HG02884 (cell line): ENCODE measurements around the gene CACNG4.
"Not testable (repeated sequence)": the region's sequence is repeated elsewhere in the genome, so short reads cannot be mapped to it uniquely, and the experiment has no call there.

Source experiments
- ATAC-seq: cut with Tn5 transposase; IDR thresholded peaks from one replicate; pipeline ENCODE4 v1.9.1; 2021; ENCODE audit warnings: mild to moderate bottlenecking, moderate library complexity; ENCODE audit not compliant: unreplicated experiment

The CACNG4 gene

DNA sequence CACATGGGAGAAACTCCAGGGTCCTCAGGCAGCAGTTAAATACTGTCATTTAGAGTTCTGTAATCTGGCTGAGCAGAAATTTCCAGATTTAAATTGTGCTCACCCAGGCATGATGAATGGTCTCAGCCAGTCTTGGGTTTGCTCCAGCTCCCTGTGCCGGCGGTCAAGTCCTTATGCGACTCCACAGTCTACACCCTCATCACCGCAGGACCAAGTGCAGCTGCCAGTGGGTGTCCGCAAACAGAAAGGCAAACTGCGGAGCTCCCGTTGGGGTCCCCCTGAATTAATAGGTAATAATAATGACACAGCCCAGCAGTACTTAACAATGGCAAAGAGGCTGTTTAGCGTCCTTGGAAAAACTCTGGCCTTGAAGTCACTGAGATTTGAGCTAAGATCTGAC is 3.9 kb upstream of the CACNG4 start:
- no peak for ATAC-seq

DNA sequence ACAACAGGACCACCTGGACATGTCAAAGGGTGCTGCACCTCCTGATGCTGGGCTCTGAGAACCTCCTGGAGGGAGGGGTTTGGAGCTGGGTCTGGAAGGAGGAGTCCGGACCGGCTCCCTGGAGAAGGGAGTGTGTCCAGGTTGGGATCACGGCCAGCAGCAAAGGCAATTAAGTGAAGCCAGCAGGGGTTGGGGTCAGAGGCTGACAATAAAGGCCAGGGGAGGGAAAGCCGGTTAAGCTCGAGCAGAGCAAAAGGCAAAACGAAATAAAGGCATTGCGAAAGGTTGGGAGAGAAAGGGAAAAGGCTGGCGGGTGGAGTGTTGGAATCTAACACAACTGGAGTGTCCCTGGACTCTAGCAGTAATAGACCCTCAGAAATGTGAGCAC is 992 bp upstream of the CACNG4 start:
- ATAC-seq = no peak

DNA sequence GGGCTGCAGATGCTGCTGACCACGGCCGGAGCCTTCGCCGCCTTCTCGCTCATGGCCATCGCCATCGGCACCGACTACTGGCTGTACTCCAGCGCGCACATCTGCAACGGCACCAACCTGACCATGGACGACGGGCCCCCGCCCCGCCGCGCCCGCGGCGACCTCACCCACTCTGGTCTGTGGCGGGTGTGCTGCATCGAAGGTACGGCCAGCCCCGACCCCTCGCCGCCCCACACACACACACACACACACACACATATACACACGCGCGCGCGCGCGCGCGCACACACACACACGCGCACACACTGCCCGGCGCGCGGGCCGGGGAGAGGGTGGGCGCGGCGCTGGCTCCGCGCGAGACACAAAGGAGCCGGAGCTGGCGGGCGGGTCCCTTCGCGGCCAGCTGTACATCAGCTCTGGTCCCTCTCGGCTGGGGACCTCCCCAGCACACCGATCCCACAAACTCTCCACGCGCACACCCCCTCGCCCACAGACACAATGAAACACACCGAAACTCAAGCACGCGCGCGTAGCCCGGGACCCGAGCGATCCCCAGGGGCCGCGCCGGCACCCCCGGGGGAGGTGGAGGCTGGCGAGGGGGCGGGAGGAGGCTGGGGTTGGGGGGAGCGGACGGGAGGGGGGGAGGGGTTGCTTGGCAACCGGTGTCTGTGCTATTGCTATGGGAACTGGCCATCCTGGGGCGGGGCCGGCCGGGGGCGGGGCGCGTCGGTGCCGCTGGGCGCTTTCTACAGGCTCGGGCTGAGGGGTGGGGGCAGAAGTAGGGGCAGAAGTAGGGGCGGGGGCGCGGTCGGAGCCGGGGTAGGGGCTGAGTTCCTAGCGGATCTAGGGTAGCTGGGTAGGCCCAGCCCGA is 658 bp downstream of the CACNG4 start:
- no peak for ATAC-seq

DNA sequence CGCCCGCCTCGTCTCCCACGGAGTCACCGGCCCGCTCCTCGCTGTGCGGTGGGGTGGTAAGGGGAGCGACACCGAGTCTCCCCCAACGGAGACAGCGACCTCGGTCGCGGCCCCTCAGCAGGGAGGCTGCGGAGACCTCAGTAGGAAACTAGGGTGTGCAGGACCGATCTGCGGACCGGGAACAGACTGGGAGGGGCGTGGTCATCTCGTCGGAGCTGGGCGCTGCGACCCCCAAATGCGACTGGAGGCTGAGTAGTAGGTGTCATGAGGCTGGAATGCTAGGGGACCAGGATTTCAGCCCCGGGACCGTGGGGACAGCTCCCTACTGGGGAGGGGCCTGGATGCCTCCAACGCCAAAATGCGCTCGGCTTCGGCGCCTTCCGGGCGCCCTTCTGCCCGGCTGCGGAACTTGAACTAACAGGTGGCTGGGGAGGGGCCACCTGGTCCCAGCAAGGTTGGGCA is 1.3 kb downstream of the CACNG4 start:
- no peak for ATAC-seq

DNA sequence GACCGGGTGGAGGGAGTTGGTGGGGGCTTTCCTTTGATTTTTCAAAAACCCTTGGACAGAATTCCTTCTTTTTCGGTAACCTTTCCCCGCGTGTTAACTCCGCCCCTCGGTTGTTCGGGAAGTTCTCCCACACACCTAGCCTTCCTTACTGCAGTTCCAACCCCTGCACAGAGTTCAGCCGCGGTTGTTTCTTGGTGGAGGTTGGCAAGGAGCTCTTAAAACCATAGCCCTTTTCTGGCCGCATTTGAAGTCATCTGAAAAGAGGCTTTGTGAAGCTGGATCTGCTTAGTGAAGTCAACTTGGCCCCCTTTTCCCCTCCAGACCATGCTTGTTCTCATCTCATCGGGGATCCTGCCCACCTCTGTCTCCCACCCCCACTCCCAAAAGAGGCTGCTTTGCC is 1.8 kb downstream of the CACNG4 start:
- no peak for ATAC-seq

DNA sequence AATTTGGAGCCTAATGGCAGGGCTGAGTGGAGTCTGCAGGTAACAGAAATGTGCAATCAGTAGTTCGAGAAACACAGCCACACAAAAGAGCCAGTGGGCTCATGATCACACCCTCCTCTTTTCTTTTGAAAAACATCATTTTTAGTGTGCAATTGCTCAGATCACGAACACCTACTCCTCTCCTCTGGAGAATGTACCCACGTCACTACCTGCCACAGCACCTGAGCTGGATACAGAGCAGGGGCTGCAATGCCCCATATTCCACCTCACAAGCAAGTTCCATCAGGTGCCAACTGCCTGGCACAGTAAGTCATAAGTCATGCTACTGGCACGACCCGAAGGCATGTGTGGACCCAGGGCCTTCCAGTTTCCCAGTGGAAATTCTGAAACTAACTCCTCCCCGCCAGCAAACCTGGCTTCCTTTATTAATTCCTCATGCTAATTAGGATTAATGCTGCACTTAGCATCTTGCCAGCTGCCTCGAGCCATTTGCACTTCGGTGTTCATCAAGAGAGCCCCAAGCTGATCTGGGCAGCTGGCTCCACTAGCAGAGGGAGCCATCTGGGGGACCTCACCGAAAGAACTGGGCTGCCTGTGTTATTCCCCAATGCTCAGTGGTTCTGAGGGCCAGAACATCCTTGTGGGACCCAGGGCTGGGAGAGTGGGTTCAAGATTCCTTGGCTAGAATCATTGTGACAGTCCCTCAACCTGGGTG is 2.4 kb downstream of the CACNG4 start:
- ATAC-seq = no peak

DNA sequence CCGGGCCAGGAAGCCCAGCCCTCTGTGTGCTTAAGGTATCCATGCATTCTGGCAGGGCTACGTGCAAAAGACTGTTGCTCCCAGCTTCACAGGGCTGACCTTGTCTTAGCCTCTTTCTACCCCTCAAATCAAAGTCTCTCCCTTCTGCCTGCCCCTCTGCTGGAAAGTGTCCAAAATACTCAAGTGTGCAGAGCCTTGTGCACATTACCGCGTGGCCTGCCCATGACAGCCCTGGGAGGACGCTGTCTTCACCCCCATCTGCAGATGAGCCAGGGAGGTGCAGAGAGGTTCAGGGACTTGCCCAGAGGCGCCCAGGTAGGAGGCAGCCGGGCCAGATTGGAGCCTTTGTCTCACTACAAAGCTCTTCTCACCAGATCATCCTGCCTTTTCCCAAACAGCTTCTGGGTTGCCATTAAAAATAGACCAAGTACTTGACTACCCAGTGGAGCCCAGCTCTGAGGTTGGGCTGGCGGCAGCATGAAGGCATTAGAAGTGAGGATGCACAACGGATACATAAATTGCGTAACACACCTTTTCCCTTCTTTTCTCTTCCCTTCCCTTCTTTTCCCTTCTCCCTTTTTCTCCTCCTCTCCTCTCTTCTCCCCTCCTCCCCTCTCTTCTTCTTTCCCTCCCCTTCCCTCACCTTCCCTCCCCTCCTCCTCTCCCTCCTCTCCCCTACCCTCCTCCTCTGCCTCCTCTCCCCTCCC is 3.5 kb downstream of the CACNG4 start:
- ATAC-seq = no peak

DNA sequence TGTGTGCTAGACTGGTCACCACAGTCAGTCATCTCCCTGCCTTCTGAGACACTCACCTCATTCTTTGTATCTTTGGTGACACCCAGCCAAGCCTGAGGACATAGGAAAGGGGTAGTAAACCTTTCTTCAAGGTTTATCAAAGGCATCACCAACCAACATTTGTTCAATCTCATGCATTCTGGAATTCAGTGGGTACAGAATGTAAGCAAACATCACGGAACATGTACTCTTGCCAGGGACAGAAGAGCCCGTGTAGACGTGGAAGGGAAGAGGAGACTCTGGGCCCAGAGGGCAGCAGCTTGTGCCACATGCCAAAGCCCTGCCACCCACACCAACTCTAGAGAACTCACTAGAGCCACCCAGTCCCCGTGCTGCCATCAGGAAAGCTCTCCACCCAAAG is 4.4 kb downstream of the CACNG4 start:
- ATAC-seq = no peak

DNA sequence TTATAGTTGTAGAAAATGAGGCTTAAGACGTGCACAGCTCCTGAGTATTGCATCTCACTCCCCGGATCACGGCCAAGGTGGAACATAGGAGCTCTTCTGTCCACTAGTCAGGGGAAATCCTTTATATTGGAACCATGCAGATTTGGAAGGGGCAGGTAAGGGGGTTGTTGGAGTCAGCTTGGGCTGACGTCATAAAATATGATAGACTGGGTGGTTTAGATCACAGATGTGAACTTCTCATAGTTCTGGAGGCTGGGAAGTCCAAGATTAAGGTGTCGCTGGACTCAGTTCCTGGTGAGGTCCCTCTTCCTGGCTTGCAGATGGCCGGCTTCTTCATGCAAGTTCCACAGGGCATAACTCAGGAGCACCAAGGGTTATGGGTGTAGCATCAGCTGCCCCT is 5.6 kb downstream of the CACNG4 start:
- ATAC-seq = no peak

DNA sequence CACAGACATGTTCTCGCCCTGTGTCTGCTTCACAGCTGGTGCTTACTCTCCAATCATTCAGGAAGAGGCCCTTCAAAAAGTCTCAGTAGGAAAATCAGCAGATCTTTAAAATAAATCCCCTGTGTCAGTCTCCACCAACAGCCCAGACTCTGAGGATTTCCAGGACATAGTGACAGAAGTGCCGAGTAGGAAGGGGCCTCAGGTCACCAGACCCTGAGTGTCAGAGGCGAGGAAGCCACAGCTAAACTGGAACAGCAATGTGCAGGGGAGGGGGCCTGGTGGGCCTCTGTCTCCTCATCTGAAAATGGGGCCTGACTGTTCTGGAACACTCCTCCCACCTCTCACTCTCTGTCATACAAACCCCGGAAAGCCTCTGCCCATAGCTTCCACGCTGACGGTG is 6.3 kb downstream of the CACNG4 start:
- no peak for ATAC-seq

DNA sequence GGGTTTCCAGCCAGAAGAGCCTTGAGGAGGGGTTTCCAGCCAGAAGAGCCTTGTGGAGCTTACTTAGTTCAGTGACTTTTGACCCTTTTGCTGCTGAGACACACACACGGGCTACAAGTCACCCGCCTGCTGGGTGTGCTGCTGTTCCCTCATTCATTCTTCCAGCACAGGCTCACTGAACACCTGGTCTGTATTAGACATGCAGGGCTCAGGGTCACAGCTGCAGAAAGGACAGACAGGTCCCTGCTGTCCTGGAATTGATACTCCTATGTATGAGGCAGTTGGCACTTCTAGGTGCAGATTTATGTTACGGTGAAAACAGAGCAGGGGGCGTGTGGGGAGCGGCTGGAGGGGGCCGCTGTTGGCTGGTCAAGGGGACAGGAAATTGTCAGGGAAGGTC is 6.8 kb downstream of the CACNG4 start:
- ATAC-seq = no peak

DNA sequence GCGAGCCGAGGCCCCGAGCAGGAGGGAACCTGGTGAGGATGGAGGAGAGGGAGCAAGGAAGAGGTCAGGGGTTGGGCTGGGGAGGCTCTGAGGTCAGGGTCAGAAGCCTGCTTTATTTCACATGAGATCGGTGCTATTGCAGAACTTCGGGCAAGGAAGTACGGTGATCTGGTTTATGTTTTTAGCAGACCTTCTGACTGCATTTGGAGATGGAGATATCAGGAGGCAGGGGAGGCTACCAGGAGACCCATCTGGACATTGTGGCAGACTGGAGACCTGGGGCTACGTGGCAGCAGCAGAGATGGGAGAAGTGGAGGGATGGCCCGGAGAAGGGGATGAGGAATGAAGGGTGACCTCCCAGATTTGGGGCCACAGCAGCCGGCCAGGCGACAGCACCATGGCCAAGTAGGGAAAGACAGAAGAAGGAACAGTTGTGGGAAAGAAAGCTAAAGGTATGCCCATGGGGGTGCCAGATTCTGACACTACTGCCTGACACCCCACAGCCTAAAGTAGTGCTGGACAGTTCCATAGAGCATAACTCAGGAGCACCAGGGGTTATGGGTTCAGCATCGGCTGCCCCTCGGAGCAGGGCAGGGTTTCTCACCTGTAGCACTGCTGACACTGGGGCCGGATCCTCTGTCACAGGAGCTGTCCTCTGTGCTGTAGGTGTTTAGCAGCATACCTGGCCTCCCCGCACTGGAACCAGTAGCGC is 7.4 kb downstream of the CACNG4 start:
- ATAC-seq = no peak

DNA sequence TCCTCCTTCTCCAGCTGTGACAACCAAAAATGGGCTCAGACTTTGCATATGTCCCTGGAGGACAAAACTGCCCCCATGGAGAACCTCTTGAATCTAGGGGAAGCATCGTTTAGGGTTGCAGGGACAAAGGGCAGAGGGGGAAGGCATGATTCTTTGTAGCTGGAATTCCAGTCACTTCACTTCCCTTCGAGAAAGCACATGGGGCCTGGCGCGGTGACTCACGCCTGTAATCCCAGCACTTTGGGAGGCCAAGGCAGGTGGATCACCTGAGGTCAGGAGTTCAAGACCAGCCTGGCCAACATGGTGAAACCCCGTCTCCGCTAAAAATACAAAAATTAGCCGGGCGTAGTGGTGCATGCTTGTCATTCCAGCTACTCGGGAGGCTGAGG is 7.9 kb downstream of the CACNG4 start:
- not testable (repeated sequence) for ATAC-seq

DNA sequence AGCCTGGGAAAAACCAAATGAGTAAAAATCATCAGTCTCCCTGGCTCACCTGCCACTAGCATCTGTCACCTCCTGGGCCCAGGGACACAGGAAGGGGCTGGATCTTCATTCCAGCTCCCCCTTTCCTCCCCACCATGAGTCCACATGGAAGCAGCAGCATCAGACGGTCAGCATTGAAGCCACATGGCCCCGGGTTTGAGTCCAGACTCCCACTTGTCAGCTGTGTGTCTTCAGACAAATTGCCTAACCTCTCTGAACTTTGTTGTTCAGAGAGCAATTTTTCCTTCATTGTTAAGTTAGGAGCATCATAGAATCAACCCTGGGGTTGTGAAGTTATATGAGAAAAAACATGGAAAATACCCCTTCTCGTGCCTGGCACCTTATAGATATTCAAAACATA is 10.7 kb downstream of the CACNG4 start:
- ATAC-seq = no peak

DNA sequence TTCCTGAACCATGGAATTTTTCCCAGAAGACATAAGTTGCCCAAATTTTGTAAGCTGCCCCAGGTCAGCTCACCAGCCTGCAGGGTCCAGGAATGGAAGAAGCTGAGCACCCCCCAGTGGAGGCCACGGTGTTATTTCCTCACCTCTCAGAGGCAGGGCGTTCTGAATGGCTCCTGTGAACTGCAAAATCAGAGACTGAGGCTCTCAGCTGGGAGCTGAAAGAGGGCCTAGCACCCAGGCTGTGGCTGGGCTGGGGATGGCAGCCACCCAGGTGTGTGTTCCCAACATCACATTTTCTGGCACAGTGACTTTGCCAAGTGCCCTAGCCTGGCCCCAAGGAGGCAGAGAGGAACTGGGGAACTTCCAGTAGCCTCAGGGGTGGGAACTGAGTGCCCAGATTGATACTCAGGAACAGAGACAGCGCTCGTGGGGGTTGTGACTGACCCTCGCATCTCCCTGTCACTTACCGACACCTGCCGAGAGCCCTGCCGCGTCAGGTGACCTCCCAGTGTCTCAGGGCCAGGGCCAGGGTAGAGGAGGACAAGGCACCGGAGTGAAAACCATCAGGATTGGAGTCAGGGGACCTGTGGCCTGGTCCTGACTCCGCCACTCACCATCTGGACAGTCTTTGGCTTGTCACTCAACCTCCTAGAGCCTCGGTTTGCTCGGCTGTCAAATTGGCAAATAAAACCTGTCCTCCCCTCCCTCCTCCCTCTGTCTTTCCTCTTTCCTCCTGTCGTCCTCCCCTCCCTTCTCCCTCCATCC is 11.3 kb downstream of the CACNG4 start:
- no peak for ATAC-seq

DNA sequence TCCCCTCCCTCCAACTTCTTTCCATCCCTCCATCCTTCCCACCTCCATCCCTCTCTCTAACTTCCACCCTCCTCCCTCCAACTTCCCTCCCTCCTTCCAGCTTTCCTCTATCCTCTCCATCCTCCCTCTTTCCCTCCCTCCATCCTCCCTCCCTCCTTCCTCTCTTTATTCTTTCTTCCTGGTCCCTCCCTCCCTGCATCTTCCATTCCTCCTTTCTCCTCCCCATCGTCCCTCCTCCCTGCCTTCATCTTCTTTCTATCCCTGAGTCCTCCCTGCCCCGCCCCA is 11.8 kb downstream of the CACNG4 start:
- ATAC-seq = no peak

DNA sequence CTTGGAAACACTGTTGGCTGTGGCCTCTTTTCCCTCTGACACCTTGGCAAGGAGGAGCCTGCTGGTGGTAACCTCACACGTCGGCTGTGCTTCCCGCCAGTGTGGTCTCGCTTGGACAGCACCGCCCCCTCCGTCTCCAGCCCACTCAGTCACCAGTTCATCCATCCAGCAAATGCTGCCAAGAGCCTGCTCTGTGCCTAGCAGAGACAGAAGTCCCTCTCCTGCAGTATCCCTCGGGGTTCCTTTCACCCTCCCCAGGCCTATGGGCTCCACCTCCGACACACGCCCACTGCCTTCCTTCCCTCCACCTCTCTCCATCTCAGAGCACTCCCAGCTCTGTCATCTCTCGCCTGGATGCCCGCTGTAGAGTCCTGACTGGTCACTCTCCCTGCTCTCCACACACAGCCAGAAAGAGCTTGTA is 12.3 kb downstream of the CACNG4 start:
- no peak for ATAC-seq

DNA sequence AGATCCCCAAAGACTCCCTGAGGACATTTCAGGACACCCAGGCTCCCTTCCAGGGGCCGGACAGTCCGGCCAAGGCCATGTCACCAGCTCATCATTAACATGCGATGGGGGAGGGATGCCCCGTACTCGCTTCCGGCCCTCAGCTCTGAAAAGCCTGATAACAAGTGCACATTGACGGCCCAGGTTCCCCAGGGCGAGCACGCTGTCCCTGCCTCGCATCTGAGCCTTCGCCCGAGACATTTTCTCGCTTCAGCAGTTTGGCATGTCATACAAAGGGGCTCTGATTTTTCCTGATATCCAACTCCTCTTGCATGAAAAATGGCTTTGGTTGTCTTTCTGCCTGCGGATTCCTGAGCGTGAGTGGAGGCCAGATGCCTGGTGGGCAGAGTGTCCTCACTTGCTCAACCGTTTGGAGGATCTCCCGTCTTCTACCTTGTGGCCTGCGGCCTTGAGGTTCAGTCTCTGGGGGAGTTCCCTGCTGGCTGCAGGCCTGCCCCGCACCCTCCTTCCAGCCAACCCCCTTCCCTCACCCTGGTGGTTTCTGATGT is 14.1 kb downstream of the CACNG4 start:
- ATAC-seq = no peak

DNA sequence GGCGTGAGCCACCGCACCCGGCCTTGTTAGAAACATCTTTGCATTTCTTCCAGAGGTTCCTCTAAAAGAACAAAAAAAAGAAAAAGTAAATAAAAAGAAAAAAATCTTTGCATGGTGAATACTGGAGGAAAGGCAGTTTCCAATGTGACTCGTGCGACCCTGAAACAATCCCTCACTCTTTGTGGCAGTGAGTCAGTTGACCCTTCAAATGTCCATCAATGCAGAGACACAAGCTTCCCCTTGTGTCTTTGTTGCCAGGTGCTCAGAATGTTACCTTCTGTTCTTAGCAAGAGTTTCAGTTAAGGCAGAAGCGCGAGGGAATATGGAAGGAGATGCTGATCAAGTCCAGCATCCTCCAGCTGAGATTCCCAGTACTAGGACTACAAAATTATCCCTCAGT is 16.4 kb downstream of the CACNG4 start:
- ATAC-seq = no peak

DNA sequence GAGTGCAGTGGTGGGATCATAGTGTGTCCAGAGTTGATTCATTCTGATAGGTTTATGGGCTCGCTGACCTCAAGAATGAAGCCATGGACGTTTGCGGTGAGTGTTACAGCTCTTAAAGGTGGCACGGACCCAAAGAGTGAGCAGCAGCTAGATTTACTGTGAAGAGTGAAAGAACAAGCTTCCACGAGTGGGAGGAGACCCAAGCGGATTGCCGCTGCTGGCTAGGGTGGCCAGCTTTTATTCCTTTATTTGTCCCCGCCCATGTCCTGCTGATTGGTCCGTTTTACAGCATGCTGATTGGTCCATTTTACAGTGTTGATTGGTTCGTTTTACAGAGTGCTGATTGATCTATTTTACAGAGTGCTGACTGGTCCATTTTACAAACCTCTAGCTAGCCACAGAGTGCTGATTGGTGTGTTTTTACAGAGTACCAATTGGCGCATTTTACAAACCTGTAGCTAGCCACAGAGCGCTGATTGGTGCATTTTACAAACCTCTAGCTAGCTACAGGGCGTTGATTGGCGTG is 17.5 kb downstream of the CACNG4 start:
- no peak for ATAC-seq
